Measurements from ENCODE around the gene ADH4.
"Not testable (repeated sequence)": the region's sequence is repeated elsewhere in the genome, so short reads cannot be mapped to it uniquely, and the experiment has no call there.

Gene ADH4

GRCh38 chr4:99144070-99144469 lies at the start of gene ADH4:
ADH4 (minus strand) TSS chr4:99144297; CDS start chr4:99144222, 75 bp downstream.
- no peak within 1 kb of the TSS for H3K27ac Mint-ChIP-seq
- no peaks in the 10 kb centered on the region for H3K9me3 Mint-ChIP-seq
- H3K4me3 Mint-ChIP-seq, result no peak within 1 kb of the TSS
- no peaks in the 10 kb centered on the region for H3K36me3 Mint-ChIP-seq
- no peaks in the 10 kb centered on the region for H3K4me1 Mint-ChIP-seq
- H3K27me3 Mint-ChIP-seq, result no peaks in the 10 kb centered on the region

- peaks cover 9% of the 10 kb centered on the region for H3K36me3 Mint-ChIP-seq
- H3K4me3 Mint-ChIP-seq, result no peak overlapping the region
- no peaks in the 10 kb centered on the region for H3K27me3 Mint-ChIP-seq
- H3K4me1 Mint-ChIP-seq, result no peaks in the 10 kb centered on the region
- H3K9me3 Mint-ChIP-seq, result peaks cover 6% of the 10 kb centered on the region
- no peak overlapping the region for H3K27ac Mint-ChIP-seq
Measured at GRCh38 chr4:99190336-99190735, 46.2 kb upstream of the ADH4 start.

- H3K27me3 Mint-ChIP-seq, H3K4me1 Mint-ChIP-seq, H3K9me3 Mint-ChIP-seq, H3K27ac Mint-ChIP-seq, H3K4me3 Mint-ChIP-seq: not testable (repeated sequence)
- H3K36me3 Mint-ChIP-seq, result peaks cover 11% of the 10 kb centered on the region
Measured at GRCh38 chr4:99189900-99190299, 45.8 kb upstream of the ADH4 start.

GRCh38 chr4:99186029-99186428 lies 41.9 kb upstream of the ADH4 start:
- H3K9me3 Mint-ChIP-seq, result peaks cover 9% of the 10 kb centered on the region
- no peak overlapping the region for H3K27ac Mint-ChIP-seq
- H3K36me3 Mint-ChIP-seq, result peaks cover 12% of the 10 kb centered on the region
- H3K27me3 Mint-ChIP-seq, result no peaks in the 10 kb centered on the region
- H3K4me3 Mint-ChIP-seq, result no peak overlapping the region
- no peaks in the 10 kb centered on the region for H3K4me1 Mint-ChIP-seq

- H3K27me3 Mint-ChIP-seq, result no peaks in the 10 kb centered on the region
- no peak overlapping the region for H3K4me3 Mint-ChIP-seq
- H3K36me3 Mint-ChIP-seq, result peaks cover 12% of the 10 kb centered on the region
- H3K9me3 Mint-ChIP-seq, result peaks cover 9% of the 10 kb centered on the region
- no peaks in the 10 kb centered on the region for H3K4me1 Mint-ChIP-seq
- H3K27ac Mint-ChIP-seq, result no peak overlapping the region
Measured at GRCh38 chr4:99185581-99185980, 41.5 kb upstream of the ADH4 start.

GRCh38 chr4:99180382-99181070 lies 36.4 kb upstream of the ADH4 start:
- no peak overlapping the region for H3K4me3 Mint-ChIP-seq

GRCh38 chr4:99179626-99180025 lies 35.5 kb upstream of the ADH4 start:
- H3K27me3 Mint-ChIP-seq, result peaks cover 1% of the 10 kb centered on the region
- no peaks in the 10 kb centered on the region for H3K4me1 Mint-ChIP-seq
- H3K36me3 Mint-ChIP-seq, result peaks cover 6% of the 10 kb centered on the region
- peaks cover 14% of the 10 kb centered on the region for H3K9me3 Mint-ChIP-seq
- H3K4me3 Mint-ChIP-seq, result no peak overlapping the region
- H3K27ac Mint-ChIP-seq, result no peak overlapping the region

More at GRCh38 chr4:99180382-99181070, 36.4 kb upstream of the ADH4 start:
- H3K27ac Mint-ChIP-seq, result no peak overlapping the region
- H3K36me3 Mint-ChIP-seq, result peaks cover 8% of the 10 kb centered on the region
- H3K9me3 Mint-ChIP-seq, result peaks cover 14% of the 10 kb centered on the region
- no peaks in the 10 kb centered on the region for H3K4me1 Mint-ChIP-seq
- H3K27me3 Mint-ChIP-seq, result peaks cover 1% of the 10 kb centered on the region

GRCh38 chr4:99179178-99179577 lies 35.1 kb upstream of the ADH4 start:
- H3K4me1 Mint-ChIP-seq, result no peaks in the 10 kb centered on the region
- H3K4me3 Mint-ChIP-seq, result no peak overlapping the region
- peaks cover 1% of the 10 kb centered on the region for H3K27me3 Mint-ChIP-seq
- H3K9me3 Mint-ChIP-seq, result peaks cover 14% of the 10 kb centered on the region
- peaks cover 5% of the 10 kb centered on the region for H3K36me3 Mint-ChIP-seq
- no peak overlapping the region for H3K27ac Mint-ChIP-seq

GRCh38 chr4:99166544-99166943 lies 22.4 kb upstream of the ADH4 start:
- Mint-ChIP-seq H3K9me3 (no peaks in the 10 kb centered on the region), H3K27me3 (no peaks in the 10 kb centered on the region), H3K36me3 (no peaks in the 10 kb centered on the region), H3K4me1 (no peaks in the 10 kb centered on the region), H3K27ac (no peak overlapping the region), H3K4me3 (no peak overlapping the region)

- Mint-ChIP-seq H3K27me3 (no peaks in the 10 kb centered on the region), H3K4me1 (no peaks in the 10 kb centered on the region), H3K9me3 (no peaks in the 10 kb centered on the region), H3K36me3 (no peaks in the 10 kb centered on the region), H3K27ac (no peak overlapping the region), H3K4me3 (no peak overlapping the region)
Measured at GRCh38 chr4:99165978-99166377, 21.9 kb upstream of the ADH4 start.

- Mint-ChIP-seq H3K27ac (no peak overlapping the region), H3K4me3 (no peak overlapping the region), H3K36me3 (no peaks in the 10 kb centered on the region), H3K4me1 (no peaks in the 10 kb centered on the region), H3K27me3 (no peaks in the 10 kb centered on the region), H3K9me3 (no peaks in the 10 kb centered on the region)
Measured at GRCh38 chr4:99161373-99162099, 17.4 kb upstream of the ADH4 start.

- H3K4me1 Mint-ChIP-seq, result no peaks in the 10 kb centered on the region
- no peak overlapping the region for H3K27ac Mint-ChIP-seq
Measured at GRCh38 chr4:99159699-99160098, 15.6 kb upstream of the ADH4 start.

GRCh38 chr4:99157478-99157935 lies 13.4 kb upstream of the ADH4 start:
- Mint-ChIP-seq H3K4me3 (no peak overlapping the region), H3K27me3 (peaks cover 3% of the 10 kb centered on the region), H3K4me1 (no peaks in the 10 kb centered on the region), H3K36me3 (no peaks in the 10 kb centered on the region), H3K9me3 (no peaks in the 10 kb centered on the region), H3K27ac (no peak overlapping the region)

More at GRCh38 chr4:99159699-99160098, 15.6 kb upstream of the ADH4 start:
- H3K4me3 Mint-ChIP-seq, result no peak overlapping the region
- no peaks in the 10 kb centered on the region for H3K36me3 Mint-ChIP-seq
- no peaks in the 10 kb centered on the region for H3K9me3 Mint-ChIP-seq
- peaks cover 3% of the 10 kb centered on the region for H3K27me3 Mint-ChIP-seq

- Mint-ChIP-seq H3K27ac (no peak overlapping the region), H3K27me3 (peaks cover 3% of the 10 kb centered on the region), H3K4me3 (no peak overlapping the region), H3K4me1 (no peaks in the 10 kb centered on the region), H3K36me3 (no peaks in the 10 kb centered on the region), H3K9me3 (no peaks in the 10 kb centered on the region)
Measured at GRCh38 chr4:99156992-99157391, 12.9 kb upstream of the ADH4 start.

- H3K27ac Mint-ChIP-seq, result no peak overlapping the region
- peaks cover 1% of the 10 kb centered on the region for H3K4me1 Mint-ChIP-seq
- peaks cover 3% of the 10 kb centered on the region for H3K27me3 Mint-ChIP-seq
- H3K36me3 Mint-ChIP-seq, result no peaks in the 10 kb centered on the region
- H3K9me3 Mint-ChIP-seq, result no peaks in the 10 kb centered on the region
- no peak overlapping the region for H3K4me3 Mint-ChIP-seq
Measured at GRCh38 chr4:99154658-99155342, 10.7 kb upstream of the ADH4 start.

GRCh38 chr4:99151995-99152394 lies 7.9 kb upstream of the ADH4 start:
- H3K27ac Mint-ChIP-seq, result no peak overlapping the region
- no peak overlapping the region for H3K4me3 Mint-ChIP-seq
- peaks cover 5% of the 10 kb centered on the region for H3K4me1 Mint-ChIP-seq
- H3K9me3 Mint-ChIP-seq, result no peaks in the 10 kb centered on the region
- H3K27me3 Mint-ChIP-seq, result peaks cover 3% of the 10 kb centered on the region
- no peaks in the 10 kb centered on the region for H3K36me3 Mint-ChIP-seq

All from activated naive CD4-positive, alpha-beta T cell treated with anti-CD3 and anti-CD28 coated beads, Interleukin-2, amount 50 U/mL, for 24 hours (primary cell).